GM21717 (cell line): ENCODE results near the gene SLC25A11.
A peak's percentile ranks its signal among the peaks of the same experiment; 100 is the strongest.

Experiments used
- ATAC-seq: cut with Tn5 transposase; IDR thresholded peaks from one replicate; pipeline ENCODE4 v1.9.1; 2021; ENCODE audit warnings: mild to moderate bottlenecking, moderate library complexity; ENCODE audit not compliant: unreplicated experiment

Gene SLC25A11

GRCh38 chr17:4966844-4967538, 27.1 kb upstream of the SLC25A11 start:
- peak; percentile 75 for ATAC-seq

- no peak for ATAC-seq
Measured at GRCh38 chr17:4965311-4965986, 25.6 kb upstream of the SLC25A11 start.

GRCh38 chr17:4960279-4960922, 20.6 kb upstream of the SLC25A11 start:
- ATAC-seq: no peak

DNA sequence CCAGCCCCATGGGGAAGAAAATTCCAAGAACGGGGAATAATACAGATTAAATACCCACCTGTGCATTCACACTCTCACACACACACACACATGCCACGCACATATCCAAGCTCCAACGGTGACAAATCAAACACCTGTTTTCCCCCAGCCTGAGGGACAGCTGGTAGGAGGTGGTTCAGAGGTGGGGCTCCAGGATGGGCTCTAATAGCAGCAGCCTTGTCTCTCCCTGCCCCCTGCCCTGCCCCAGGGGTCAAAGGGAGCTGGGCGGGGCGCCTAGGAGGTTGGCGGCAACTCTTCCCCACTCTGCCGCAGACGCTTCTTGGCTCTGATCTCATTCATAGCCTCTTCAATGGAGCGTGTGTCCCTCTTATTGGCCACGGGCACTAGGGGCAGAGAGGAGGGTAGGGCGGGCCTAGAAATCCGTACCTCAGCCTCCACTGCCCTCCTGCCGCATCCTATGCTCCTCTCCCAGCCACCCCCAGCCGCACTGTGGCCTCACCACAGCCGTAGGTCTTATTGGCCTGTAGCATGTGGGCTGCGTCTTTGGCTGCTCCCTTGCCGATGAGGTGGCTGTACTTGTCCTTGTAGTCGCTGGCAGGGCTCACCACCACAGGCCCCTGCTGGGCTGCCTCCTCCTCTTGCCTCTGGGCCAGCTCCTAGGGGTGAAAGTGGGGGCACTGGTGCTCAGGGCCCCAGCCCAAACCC, 19.6 kb upstream of the SLC25A11 start:
- ATAC-seq: no peak

DNA sequence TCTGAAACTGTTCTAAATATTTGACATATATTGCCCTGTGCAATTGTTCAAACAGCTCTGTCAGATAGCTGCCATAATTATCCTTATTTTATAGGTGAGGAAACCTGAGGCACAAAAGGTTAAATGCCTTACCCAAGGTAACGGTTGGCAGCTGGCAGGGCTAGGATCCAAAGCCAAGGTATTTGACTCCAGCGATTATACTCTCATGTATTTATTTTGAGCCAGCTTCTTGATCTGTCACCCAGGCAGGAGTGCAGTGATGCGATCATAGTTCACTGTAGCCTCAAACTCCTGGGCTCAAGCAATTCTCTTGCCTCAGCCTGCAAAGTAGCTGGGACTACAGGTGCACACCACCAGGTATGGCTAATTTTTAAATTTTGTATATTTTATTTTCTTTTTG, 18.3 kb upstream of the SLC25A11 start:
- ATAC-seq: no peak

GRCh38 chr17:4956493-4957061, 16.7 kb upstream of the SLC25A11 start:
- no peak for ATAC-seq

DNA sequence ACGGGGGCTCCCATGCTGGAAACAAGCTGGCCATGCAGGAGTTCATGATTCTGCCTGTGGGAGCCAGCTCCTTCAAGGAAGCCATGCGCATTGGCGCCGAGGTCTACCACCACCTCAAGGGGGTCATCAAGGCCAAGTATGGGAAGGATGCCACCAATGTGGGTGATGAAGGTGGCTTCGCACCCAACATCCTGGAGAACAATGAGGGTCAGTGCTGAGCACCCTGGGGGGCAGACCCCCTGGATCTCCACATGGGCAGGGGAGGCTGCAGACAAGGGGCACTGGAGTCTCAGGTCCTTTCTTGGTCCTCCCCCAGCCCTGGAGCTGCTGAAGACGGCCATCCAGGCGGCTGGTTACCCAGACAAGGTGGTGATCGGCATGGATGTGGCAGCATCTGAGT, 15.2 kb upstream of the SLC25A11 start:
- no peak for ATAC-seq

- ATAC-seq: no peak
Measured at GRCh38 chr17:4953451-4953961, 13.7 kb upstream of the SLC25A11 start.

GRCh38 chr17:4951486-4951885, 11.6 kb upstream of the SLC25A11 start:
- no peak for ATAC-seq

- ATAC-seq: no peak
Measured at GRCh38 chr17:4950746-4951204, 10.9 kb upstream of the SLC25A11 start, which contains the start of gene ENO3. TSS of gene ENO3 (plus strand) at chr17:4951119. CDS start at chr17:4951830, 711 bp downstream.

DNA sequence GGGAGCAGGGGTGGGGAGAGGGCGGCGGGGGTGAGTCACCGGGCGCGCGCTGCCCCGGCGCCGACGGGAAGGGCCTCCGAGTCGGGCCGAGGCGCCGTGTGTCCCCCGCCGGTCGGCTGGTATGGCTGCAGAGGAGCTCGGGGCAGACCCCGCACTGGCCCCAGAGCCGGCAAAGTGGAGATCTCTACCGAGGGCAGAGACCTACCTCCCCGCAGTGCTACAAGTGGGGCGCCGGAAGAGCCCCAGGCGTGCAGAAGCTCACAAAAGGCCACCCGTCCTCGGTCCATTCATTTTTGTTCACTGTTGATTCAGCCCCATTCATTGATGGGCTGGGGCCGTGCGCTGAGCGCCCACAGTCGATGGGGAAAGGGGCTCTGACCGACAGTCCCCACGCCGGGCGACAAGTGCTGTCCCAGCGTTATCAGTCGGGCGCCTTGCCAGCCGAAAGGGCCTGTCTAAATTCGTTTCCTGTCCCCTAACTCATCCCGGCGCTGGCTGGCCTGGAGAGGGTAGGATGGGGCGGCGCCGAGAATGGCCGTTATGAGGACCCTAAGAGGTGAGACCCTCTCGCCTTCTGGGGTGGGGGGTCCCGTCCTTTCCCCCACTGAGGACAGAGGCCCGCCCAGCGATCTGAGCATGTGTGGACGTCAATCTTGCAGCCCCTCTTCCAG, 10.4 kb upstream of the SLC25A11 start:
- peak; percentile 0 for ATAC-seq

- ATAC-seq: peak; percentile 25
Measured at GRCh38 chr17:4949321-4950074, 9.7 kb upstream of the SLC25A11 start.

GRCh38 chr17:4948931-4949320, 9.1 kb upstream of the SLC25A11 start:
- peak; percentile 32 for ATAC-seq

DNA sequence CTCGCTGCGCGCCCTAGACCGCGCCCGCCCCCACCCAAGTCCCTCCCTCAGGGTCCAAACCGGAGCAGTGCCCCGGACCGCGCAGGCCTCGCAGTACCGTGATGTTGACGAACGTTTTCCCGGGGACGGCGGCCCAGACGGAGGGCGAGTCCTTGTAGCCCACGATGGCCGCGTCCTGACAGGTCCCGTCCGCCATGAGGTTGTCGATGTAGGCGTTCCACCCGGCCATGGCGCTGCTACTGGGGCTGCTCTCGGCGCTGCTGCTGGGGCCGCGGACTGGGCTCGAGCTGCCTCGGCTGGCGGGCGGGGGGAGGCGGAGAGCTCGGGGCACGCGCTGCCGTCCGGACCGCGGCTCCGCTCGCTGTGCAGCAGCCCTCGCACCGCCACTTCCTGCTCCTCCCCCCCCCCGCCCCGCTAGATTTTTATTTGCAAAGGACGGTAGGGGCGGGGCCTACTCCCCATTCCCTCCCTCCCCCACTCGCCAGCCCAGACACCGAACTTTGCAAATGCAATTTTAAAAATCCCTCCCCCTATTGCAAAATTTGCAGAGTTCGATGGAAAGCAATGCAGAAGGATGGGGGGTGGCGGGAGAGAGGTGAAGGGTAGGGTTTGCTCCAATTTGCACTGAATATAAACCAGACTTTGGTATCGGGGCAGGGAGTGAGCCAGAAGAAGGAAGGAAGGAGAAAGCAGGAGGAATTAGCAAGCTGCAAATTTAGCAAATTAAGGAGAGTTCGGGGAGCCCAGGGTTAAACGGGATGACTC, 8.5 kb upstream of the SLC25A11 start, which contains the start of gene PFN1:
Gene PFN1 (minus strand): TSS at position 365 of the 765 bp plus-strand sequence. CDS start 136 bp downstream, at position 229.
- no peak for ATAC-seq

GRCh38 chr17:4947411-4948165, 7.7 kb upstream of the SLC25A11 start:
- no peak for ATAC-seq

- ATAC-seq: no peak
Measured at GRCh38 chr17:4947010-4947410, 7.2 kb upstream of the SLC25A11 start.

DNA sequence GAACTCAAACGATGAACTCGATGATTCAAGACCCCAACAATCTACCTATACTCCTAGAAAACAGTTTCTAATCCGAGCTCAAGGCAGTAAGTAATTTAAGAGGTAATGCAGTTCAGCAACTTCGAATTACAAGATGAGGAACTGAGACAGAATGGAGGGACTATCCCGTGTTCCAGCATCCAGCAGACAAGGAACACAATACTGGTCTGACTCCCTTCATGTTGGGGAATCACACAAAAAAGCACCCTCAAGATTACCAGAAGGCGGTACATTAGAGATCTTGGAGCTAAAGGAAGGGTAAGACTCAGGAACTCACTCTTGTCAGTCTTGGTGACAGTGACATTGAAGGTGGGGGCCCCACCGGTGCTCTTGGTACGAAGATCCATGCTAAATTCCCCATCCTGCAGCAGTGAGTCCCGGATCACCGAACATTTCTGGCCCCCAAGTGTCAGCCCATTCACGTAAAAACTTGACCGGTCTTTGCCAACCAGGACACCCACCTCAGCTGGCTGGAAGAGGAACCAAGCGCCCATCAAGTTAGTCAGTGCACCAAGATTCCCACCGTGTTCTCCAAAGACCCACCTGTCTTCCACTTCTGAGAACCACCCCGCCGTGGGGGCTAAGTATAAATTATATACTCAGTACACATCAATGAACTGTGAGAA, 6.6 kb upstream of the SLC25A11 start:
- ATAC-seq: no peak
